ENCODE measurements around the gene NEK2.

DNA sequence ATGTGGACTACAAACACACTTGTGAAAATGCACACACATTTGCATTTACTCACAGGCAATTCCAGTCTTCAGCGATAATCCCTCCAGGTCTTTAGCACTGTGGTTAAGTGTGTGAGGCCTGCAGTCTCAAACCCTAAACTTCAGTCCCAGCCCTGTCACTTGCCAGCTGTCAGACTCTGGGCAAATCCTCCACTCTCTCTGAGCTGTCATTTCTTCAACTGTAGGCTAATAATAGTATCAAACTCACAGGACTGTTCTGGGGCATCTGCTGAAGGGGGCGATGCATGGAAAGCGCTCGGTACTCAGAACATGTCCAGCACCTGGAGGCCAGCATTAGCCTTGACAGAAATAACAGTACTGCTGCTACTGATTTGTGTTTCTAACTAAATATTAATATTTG lies 48.2 kb downstream of the NEK2 start:
- TF ChIP-seq, protein P1, sequence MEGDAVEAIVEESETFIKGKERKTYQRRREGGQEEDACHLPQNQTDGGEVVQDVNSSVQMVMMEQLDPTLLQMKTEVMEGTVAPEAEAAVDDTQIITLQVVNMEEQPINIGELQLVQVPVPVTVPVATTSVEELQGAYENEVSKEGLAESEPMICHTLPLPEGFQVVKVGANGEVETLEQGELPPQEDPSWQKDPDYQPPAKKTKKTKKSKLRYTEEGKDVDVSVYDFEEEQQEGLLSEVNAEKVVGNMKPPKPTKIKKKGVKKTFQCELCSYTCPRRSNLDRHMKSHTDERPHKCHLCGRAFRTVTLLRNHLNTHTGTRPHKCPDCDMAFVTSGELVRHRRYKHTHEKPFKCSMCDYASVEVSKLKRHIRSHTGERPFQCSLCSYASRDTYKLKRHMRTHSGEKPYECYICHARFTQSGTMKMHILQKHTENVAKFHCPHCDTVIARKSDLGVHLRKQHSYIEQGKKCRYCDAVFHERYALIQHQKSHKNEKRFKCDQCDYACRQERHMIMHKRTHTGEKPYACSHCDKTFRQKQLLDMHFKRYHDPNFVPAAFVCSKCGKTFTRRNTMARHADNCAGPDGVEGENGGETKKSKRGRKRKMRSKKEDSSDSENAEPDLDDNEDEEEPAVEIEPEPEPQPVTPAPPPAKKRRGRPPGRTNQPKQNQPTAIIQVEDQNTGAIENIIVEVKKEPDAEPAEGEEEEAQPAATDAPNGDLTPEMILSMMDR (IDR thresholded peaks at IDR 0.05) = no peak
- TF ChIP-seq POLR2A (IDR thresholded peaks at IDR 0.05) = no peak
